Renal pelvis (tissue), 4 donors: ENCODE data around the gene CNN1. TPM values are rescaled to one million over a fixed set of nuclear protein-coding genes. Genes with fewer than 3 reads are reported as not detected.

Experiments
- DNase-seq: peaks from one replicate; pipeline ENCODE4 v3.0.0-alpha.2; 2013
- polyA plus RNA-seq, 3 donors: library from polyadenylated mRNA; unstranded; fragments of 120-200 nt; gene quantifications; one replicate each; pipeline ENCODE4 v1.2.1, GENCODE V29; 2013; ENCODE audit not compliant: insufficient read length in 3 of 3

Gene CNN1
- polyA plus RNA-seq, 3 donors = 3.3 to 4.7 (median 4.5) TPM

DNA sequence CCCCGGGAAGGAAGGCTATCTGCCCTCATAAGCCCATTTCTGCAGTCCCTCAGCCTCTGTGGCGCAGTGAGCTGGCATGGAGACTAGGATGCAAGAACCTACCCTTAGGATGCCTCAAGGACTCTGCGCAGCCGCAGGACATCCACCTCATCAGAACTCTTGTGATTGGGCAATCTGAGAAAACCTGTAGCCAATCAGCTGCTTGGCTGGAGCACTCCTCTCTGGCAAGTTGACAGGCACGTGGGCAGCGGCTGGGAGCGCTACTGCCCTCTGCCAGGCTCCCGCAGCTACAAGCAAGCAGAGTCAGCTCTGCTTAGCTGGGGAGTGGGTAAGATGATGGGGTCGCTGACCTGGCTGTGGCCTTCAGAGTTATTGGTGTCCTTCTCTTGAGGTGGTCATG lies 8.2 kb upstream of the CNN1 start:
- DNase-seq = peak; percentile 58

DNA sequence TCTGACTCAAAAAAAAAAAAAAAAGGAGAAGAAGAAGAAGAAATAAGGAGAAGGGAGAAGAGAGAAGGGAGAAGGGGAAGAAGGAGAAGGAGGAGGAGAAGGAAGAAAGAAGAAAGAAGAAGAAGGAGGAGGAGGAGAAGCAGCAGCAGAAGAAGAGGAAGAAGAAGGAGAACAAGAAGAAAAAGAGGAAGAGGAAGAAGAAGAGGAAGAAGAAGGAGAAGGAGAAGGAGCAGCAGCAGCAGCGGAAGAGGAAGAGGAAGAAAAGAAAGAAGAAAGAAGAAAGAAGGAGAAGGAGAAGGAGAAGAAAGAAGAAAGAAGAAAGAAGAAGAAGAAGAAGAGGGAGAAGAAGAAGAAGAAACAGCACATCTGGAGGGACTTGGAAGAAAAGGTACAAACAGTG lies 4.1 kb upstream of the CNN1 start:
- DNase-seq = no peak

DNA sequence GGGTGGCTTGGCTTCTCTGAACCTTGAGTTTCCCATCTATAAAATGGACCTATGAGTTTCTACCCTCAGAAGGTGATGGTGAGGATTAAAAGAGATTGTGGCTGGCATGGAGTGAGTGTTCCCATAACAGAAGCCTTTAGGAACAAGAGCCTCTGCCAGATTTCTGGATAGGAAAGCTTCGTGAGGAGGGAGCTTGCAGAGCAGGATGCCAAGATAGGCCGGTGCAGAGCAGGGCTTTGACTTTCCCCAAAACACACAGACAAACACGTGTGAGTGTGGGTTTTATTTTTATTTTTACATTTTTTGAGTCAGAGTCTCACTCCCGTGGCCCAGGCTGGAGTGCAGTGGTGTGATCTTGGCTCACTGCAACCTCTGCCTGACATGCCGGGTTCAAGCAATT lies 3.7 kb upstream of the CNN1 start:
- no peak for DNase-seq

DNA sequence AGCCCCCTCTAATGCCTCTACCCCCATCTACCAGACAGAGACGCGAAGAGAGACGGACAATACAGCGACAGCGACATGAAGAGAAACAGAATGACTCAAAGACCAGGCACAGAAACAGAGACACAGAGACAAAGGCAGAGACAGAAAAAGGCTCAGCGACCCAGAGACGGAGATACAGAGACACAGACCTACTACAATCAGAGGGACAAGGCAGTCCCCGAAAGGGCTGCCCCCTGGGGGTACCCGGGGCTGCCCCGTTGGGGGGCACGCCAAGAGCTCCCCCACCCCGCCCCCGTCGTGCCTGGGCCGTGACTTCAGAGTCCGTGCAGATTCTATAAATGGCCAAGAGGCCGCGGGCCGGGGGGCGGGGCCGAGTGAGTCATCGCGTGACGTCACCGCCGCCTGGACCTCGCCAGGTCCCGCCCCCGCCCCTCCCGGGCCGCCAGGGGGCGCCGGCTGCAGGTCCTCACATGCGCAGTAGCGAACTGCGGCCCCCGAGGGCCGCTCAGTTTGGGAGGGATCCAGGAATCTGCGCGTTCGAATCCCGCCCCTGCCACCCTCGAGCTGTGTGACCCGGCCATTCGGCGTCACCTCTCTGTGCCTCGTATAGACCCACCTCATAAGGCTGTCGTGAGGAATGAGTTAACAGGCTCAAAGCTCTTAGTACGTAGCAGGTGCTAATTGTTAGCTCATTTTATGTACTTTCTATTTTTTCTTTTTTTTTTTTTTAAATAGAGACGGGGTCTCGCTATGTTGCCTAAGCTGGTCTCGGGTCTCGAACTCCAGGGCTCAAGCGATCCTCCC lies 2.7 kb upstream of the CNN1 start:
- DNase-seq = peak; percentile 80

DNA sequence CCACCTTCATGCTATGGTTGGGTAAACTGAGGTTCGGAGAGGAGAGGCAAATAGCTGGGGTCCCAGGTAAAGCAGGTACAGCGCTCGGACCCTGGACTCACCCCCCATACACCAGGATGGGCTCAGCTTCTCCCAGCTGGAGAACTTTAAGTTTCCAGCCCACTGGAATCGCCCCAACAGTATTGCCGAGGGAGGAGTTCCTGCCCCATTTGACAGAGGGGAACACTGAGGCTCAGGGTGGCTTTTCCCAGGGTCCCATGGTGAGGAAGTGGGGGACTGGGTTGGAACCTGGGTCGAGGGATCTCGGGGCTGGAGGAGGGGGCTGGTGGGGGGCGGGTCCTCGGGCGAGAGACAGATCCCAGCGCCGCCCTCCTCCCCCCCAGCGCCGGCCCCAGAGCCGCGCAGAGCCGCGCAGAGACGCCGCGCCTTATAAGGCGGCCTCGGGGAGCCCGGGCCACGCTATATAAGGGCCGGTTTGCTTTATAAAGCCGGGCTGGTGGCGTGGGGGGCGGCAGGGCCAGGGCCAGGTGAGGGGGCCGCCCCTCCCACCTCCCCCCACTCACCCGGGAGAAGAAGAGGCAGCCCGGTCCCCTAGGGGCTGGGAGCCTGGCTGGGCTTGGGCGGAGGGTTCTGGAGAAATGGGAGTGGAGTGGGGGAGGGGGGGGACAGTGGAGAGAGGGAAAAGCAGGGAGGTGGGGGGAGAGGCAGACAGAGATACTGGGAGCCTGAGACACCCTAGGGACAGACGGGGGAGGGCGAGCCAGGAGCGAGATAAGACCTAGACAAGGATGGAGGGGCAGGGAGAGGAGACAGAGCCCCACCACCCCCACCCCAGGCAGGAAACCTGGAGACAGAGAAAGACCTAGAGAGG lies 1.1 kb downstream of the CNN1 start:
- DNase-seq = no peak

DNA sequence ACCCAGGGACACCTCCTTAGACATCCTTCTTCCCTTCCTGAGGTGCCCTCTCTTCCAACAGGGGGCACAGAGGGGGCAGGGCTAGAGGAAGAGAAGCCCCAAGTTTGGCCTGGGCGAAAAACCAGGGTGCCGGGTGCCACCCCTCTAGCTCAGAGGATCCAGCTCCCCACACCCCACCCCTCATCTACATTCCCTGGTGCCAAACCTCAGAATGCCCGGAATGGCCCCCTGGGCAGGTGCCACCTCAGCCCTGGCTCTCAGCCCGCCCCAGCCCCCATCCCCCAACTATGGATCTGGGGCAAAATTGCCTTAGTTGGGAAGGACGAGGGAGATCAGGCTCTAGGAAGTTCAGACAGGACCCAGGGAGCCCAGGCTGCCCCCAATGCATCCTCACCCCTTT lies 2.0 kb downstream of the CNN1 start:
- DNase-seq = no peak

DNA sequence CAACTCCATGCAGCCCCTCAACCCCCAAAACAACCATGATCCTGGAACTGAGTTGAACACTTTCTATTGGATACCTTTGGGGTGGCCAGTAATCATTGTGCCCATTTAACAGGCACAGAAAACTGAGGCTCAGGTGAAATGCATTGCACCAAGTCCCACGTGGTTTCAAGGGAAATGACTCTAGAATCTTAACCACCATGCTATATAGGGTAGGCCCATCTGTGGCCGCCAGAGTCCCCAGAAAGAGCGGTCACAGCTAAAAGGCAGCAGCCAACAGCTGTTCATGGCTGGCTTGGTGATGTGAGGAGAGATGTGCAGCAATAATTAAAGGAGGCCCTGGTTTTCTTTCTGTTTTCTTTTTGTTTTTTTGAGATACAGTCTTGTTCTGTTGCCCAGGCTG lies 2.6 kb downstream of the CNN1 start:
- no peak for DNase-seq

DNA sequence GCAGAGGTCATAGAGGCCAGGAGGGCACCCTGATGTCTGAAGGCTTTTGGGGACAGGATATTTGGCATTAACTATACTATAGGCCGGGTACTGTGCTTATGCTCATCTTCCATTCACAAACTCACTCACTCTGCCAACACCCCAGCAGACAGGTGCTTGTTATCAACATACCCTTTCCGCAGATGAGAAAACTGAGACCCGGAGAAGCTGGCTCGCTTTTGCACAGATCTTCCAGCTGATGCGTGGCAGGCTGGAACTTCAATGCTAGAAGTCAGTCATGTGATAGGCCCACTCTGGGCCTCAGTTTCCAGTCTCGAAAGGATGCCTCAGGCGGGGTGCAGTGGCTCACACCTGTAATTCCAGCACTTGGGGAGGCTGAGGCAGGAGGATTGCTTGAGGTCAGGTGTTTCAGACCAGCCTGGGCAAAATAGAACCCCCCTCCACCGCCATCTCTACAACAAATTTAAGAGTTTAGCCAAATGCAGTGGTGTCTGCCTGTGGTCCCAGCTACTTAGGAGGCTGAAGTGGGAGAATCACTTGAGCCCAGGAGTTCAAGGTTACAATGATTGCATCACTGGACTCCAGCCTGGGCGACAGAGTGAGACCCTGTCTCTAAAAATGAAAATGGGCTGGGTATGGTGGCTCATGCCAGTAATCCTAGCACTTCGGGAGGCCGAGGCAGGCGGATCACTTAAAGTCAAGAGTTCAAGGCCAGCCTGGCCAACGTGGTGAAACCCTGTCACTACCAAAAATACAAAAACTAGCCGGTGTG lies 9.5 kb downstream of the CNN1 start:
- no peak for DNase-seq

DNA sequence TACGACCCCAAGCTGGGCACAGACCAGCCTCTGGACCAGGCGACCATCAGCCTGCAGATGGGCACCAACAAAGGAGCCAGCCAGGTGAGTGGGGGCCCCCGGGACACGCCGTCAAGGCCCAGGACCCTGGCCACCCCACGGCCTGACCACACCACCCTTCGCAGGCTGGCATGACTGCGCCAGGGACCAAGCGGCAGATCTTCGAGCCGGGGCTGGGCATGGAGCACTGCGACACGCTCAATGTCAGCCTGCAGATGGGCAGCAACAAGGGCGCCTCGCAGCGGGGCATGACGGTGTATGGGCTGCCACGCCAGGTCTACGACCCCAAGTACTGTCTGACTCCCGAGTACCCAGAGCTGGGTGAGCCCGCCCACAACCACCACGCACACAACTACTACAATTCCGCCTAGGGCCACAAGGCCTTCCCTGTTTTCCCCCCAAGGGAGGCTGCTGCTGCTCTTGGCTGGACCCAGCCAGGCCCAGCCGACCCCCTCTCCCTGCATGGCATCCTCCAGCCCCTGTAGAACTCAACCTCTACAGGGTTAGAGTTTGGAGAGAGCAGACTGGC lies 10.8 kb downstream of the CNN1 start:
- no peak for DNase-seq

DNA sequence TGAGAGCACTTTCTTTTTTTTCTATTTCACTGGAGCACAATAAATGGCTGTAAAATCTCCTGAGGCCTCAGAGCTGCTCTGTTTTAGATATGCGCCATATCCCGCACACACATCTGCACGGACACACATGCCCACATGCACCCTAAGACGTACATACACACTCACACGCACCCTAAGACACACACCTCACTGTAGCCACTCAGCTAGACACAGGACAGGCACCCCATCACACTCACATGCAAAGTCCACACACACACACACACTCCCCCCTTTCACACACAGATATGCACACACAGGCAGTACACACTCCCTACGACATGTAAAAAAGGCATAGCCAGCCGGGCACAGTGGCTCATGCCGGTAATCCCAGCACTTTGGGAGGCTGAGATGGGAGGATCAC lies 11.6 kb downstream of the CNN1 start:
- no peak for DNase-seq

DNA sequence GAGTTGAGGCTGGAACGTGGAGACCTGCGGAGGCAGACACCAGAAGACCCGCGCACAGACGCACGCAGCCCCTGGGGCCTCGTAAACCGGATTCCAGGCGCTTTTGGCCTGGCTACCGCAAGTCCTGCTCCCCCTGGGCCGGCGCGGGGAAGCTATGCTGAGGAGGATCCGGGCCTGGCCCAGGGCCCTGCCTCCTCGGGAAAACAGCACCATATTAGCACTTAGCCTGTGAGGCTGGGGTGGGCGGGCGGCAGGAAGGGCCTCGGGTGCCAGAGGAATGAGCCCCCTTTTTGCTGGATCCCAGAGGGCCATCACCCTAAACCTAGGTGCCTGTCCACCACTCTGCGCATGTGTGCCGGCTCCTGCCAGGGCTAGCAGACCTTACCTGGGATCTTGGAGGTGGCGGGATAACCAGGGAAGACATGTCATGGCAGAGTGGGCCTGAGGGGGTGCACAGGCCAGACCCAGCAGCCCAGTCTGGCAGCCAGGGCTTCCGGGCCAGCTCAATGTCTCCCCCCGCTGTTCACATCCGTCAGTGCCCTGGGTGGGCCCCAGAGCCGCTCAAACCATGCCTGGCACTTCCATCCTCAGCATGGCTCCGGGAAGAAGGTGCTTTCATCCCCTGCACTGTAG lies 13.1 kb downstream of the CNN1 start:
- DNase-seq = no peak

DNA sequence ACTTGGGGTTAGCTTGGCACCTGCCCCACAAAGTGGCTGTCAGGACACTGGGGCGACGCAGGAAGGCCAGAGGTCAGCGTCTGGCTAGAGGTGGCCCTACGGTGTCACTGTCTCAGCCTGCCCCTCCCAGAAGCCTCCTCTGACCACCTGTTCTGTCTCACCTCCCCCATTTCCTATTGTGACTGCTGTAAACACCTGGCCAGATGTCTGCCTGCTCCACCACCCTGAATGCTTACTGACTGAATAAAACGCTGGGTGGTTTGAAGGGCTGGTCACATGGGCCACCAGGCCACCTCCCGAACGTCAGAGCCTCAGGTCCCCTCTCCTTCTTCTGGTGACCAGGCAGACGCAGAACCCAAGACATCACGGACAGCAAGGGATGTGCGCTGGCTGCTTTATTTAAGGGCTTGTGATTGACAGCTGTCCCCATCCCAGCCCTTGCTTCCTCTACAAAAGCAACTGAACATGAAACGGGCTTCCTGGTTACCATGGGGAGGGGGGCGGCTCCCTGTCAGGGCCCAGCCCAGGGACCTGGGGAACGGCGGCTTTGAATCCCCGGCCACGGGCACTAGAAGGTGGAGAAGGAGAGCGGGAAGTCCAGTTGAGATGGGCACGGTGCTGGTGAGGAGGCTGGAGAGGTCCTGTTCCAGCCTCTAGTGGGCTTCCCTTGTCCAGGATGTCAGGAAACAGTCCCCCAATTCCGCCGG lies 14.2 kb downstream of the CNN1 start:
- DNase-seq = no peak

DNA sequence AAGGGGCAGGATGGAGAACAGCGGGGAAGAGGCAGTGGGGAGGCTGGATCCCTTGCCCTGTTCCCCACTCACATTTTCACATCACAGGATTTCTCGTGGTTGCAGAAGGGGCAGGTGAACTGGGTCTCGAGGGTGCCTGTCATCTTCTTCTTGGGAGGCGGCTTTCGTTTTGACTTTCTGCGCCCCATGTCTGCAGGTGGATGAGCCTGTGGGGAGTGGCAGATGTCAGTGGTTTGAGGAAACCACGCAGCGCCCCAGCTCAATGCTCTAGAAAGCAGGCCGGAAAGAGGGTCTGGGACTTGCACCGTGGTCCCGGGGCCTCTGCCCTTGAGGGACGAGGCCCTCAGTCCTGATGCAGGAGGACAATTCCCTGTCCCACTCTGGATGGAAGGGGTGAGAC lies 15.5 kb downstream of the CNN1 start:
- DNase-seq = no peak

DNA sequence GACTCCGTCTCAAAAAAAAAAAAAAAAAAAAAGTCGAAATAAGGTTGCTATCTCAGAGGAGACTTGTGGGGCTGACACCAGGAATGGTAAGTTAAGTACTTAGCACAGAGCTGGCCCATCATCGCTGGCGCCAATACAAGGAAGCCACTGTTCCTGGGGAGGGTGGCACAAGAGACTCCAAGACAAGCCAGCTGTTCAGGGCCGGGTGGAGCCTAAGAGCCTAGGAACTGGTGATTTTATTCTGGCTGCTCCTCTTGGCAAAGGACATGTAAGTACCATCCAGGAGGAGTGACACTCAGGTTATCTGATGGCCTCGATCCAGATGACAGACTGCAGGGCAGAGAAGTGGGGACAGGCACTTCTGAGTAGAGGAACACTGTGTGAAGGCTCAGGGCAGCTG lies 16.6 kb downstream of the CNN1 start:
- DNase-seq = no peak

DNA sequence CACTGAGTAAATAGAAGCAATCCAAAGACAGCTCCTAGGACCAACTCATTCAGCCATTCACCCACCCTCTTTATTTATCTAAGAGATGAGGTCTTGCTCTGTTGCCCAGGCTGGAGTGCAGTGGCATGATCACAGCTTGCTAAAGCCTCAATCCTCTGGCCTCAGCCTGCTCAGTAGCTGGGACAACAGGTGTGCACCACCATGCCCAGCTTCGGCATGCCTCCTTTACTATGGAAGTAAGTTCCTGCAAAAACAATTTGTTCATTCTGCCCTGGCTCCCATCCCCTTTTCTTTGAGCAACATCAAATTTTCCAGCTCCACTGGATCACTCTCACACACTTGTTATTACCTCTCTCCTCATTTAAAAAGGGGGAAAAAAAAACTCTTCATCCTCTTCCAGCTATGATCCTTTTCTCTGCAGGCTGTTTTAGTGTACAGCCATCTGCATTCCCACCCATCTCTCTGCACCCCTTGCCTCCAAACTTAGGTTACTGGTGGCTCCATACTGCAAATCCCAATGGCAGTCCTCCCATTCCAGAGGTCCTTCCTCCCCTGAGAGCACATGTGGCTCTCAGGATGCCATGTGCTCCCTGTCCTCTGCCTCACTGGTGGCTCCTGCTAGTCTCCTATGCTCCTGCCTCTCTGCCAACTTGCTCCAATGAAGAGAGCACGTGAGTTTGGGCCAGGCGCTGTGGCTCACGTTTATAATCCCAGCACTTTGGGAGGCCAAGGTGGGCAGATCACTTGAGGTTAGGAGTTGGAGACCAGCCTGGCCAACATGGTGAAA lies 18.2 kb downstream of the CNN1 start:
- no peak for DNase-seq

DNA sequence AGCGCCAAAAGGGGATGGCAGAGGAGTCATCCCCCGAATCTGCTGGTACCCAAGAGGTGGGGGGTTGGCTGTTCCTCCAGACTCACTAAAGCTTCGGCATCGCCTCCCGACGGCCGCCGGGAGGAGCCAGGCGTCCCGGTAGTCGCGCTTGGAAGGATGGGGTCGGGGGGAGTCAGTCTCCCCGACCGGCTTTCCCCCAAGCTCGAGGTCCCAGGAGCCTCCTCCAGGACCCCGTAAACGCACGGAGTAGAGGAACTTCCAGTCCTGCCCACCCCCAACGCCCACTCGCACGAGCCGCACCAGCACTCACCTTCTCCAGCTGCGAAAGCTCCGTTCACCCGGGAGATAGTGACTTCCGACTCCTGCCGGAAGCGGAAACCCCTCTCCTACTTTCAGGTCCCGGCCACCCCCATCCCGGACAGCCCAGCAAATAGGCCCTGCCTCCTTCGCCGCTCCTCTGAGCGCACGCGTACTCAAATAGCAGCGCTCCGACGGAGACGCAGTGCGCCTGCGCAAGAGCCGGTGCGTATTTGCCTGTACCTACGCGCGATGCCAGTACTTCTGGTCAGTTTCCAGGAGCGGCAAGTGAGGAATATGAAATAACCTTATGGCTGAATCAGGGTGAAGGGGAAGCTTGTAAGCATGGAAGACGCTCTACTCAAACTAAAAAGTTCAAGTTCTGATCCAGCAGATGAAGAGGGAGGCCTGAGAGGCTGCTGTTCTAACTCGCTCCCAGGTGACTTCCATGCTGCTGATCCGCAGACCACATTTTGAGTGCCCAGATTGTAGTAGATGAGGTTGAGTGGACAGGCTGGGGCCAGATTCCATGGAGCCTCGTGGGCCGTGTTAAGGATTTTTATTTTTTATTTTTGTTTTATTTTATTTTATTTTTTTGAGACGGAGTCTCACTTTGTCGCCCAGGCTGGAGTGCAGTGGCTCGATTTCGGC lies 20.5 kb downstream of the CNN1 start, which contains the start of gene ELOF1:
ELOF1 (minus strand) TSS at position 350 of the 948 bp plus-strand sequence. CDS start 4,883 bp downstream, outside the sequence.
- peak; percentile 98 for DNase-seq

DNA sequence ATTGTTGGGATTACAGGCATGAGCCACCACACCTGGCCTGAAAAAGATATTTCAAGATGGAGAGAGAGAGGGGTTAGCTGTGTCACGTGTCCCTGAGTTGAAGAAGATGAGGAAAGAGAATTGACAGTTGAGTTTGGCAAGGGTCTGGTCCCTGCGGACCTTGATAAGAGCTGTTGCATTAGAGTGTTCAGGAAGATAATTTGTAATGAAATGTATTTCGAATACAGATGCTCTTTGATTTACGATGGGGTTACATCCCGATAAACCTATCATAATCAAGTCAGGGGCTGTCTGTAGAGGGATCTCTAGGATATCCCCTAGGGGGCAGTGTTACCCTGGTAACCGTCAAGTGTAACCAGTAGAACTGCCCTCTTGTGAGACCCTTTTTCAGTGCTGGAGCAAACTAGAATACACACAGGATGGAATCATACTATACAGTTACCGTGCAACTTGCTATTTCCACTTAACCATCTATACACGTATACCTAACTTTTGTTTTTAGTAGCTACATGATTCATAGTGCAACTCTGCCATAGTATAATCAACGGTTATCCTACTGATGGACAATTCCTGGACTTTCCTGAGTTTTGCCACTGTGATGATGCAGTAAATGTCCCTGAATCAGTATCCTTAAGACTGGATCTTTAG lies 21.9 kb downstream of the CNN1 start:
- DNase-seq = peak; percentile 76

DNA sequence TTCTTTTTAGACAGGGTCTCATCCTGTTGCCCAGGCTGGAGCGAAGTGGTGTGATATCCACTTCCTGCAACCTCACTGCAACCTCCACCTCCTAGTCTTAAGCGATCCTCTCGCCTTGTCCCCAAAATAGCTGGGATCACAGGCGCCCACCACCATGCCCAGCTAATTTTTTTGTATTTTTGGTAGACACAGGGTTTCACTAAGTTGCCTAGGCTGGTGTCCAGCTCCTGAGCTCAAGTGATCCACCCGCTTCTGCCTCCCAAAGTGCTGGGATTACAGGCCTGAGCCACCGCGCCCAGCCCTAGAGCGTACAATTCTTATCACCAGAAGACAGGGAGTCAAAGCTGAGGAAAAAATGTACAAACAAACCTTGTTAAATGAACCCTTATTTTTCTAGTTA lies 24.9 kb downstream of the CNN1 start:
- no peak for DNase-seq
